ENCODE measurements around the gene SH3GLB2. TPM values are rescaled to one million over a fixed set of nuclear protein-coding genes. Genes with fewer than 3 reads are reported as not detected.
"Not testable (repeated sequence)": the region's sequence is repeated elsewhere in the genome, so short reads cannot be mapped to it uniquely, and the experiment has no call there.

SH3GLB2 gene
- total RNA-seq, 1 donor from 2014 or later = 28.4 TPM

DNA sequence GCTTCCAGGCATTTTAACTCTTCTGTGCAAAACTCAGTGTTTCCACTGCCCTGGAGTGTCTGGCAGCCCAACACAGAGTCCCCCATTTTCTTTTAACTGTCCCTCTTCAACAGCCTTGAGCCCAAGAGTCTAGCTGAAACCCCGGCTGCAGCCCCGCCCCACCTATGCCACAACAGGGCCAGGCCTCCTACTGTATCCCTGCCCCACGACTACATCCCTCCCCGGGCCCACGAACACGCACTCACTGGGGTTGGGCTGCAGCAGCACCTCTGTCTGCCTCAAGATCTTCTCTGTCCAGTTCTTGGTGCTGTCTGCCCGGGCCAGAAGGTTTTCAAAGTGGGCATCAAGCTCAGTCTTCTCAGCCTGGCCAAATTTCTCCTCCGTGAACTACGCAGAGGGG is 6.1 kb downstream of the SH3GLB2 start:
- no peak for DNase-seq (ENCODE audit: low spot score)

DNA sequence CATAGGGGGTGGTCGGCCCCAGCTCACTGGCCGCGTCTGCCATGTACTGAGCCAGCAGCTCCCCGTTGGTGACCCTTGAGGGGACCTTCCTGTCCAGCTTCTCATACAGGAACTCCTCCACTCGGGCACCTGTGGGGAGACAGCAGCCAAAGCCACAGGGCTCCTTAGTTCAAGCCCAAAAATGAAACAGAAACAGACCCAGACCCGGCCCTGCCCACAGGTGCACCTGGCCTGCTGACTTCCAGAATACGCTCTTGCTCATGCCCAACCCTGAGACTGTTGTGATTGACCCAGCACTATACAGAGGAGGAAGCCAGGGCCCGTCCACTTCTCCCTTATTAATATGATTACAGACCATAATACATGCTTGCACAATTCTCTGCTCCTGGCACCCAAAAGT is 7.0 kb downstream of the SH3GLB2 start:
- no peak for DNase-seq (ENCODE audit: low spot score)

DNA sequence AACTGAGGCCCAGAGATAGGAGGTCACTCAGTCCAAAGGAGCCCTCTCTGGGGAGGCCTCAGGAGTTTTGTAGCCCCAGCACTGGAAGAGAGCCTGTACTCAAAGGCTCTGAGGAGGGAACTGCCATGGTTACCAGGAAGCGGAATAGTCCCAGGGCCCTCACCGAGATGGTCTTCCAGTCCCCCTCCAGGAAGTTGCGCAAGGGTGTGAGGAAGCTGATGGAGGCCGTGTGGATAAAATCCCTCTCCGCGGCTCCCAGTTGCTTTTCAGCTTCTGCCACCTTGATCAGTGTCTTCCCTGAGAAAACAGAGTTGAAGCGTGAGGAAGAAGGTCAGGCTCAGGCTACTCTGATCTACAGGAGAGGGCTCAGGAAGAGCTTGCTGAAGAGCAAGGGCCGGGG is 13.5 kb downstream of the SH3GLB2 start:
- DNase-seq (ENCODE audit: low spot score) = no peak

DNA sequence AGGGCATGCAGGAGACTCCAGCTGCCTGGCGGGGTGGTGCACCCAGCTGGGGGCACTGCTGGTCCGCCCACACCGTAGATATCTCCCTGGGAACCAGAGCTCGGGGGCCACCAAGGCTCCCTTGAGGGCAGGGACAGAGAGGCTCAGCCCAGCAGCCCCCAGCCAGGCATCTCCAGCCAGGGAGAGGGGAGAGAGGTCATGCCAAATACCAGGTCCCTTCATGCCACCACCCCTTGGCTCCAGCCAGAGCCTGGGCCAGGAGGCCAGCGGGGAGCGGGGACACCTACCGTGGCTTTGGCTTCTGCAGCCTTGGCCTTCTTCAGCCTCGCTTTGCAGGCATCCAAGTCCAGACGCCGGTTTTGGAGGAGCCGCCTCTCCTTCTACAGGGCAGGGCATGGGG is 14.0 kb downstream of the SH3GLB2 start:
- DNase-seq (ENCODE audit: low spot score) = no peak

DNA sequence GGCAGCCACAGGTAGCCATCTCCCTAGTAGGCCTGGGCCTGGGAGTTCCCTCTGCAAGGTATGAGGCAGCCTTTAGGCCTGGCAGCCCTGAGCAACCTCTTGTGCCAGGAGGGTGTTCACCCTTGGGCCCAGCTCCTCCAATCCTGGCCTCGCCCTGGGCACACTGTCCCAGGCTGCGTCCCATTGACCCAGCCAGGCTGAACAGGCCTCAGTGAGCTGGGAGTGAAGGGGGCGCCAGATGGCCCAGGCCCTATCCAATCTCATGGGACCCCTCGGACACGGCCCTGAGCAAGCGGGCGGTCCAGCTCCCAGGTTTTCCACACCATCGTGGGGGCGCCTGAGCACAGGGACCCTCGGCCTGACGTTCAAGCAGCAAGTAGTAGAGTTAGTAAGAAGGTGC is 14.5 kb downstream of the SH3GLB2 start:
- no peak for DNase-seq (ENCODE audit: low spot score)

DNA sequence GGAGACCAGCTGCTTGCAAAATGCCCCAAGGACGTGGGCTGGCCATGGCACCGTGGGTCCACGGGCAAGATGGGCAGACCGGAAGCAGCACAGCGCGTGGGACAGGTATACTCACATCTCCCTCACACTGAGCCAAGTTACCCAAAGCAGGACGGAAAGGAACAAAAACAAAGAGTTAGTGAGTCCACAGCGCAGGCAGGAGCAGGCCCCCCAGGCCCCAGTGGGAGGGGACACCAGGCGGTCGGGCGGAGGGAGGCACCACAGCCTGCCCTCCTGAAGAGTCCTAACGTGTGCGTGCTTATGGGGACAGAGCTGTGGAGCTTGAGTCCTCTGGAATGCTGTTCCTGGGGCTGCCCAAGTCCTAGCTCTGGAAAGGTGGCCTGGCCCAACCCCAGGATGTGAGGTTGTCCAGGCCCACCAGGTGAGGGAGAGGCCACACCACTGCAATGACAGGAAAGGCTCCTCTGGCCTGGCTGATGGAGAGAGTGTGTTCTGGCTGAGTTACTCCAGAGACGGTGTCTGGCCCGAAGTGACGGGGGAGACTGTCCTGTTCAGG is 15.2 kb downstream of the SH3GLB2 start:
- no peak for DNase-seq (ENCODE audit: low spot score)

GRCh38 chr9:129012343-129012742 is 15.8 kb downstream of the SH3GLB2 start:
- DNase-seq (ENCODE audit: low spot score) = no peak

DNA sequence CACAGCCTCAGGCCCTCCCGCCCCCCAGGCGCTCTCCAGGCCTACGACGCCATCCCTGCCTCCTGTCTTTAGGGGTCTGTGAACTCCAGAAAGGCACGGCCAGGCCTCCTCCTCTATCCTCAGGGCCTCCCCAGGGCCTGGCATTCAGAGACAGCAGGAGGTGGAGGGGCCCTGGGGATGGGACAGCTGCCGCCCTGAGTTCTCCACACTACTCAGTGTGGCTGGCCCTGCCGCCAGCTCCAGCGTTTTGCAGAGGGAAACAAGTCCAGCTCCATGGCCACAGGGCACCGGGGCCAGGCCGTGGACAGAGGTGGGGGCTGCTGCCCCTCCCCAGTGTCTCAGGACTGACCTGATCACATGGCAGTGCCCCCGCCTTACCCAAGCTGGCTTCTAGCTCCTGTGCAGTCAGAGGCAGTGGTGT is 16.4 kb downstream of the SH3GLB2 start:
- DNase-seq (ENCODE audit: low spot score) = no peak

- no peak for DNase-seq (ENCODE audit: low spot score)
Observed at GRCh38 chr9:129011170-129011569, 17.0 kb downstream of the SH3GLB2 start.

DNA sequence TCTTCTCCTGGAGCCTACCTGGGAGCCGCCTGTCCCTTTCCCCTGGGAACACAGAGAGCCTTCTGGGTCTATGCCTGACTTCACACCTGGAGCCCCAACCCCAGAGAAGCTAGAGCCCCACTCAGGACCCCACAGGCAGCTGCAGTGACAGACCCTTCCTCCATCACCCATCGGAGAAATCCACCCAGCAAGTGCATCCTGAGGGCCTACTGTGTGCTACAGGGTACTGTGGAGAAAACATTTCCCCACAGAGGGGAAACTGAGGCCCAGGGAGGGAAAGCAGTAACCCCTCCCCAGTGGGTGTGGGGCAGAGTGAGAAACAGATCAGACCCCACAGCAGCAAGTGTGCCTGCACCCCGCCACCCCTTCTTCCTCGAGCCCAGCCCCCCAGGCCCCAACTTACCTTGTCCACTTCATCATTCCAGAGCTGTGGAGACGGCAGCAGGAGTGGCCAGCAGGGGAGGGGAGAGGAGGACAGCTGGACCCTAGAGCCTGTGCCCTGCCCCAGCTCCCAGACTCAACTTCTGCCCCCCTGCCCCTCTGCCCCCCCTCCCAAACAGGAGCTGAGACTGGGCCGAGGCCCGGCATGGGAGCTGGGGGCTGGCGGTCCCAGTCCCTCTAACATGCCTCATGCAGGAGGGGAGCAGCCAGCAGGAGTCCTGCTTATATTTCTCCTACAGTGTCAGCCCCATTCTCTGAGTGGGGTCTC is 17.7 kb downstream of the SH3GLB2 start:
- DNase-seq (ENCODE audit: low spot score) = no peak

- DNase-seq (ENCODE audit: low spot score) = no peak
Observed at GRCh38 chr9:129009584-129010141, 18.5 kb downstream of the SH3GLB2 start.

DNA sequence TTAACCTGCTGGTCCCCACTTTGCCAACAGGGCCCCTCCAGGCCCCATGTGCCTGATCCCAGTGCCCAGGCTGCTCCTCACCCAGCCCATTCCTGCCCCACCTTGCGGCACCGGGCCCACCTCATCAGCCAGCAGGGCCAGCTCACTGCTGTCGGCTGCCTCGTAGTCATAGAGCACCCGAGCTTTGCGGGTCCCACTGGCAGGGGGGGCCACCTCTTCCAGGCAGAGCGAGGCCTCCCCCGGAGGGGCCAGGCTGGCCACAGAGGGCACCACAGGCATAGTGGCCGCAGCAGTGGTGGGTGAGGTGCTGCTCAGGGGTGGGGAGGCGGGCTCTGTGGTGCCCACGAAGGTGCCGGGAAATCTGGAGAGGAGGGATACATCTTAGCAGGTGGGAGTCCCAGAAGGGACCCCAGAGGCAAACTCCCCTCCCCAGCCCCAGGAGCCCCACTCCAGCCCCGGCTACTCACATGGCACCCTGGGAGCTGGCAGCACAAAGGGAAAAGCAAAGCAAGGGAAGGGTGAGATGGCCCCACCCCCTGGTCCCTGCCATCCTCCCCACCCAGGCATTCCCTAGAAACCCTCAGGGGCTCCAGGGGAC is 19.0 kb downstream of the SH3GLB2 start:
- no peak for DNase-seq (ENCODE audit: low spot score)

GRCh38 chr9:129008469-129008965 is 19.6 kb downstream of the SH3GLB2 start:
- DNase-seq (ENCODE audit: low spot score) = no peak

GRCh38 chr9:129007766-129008468 is 20.2 kb downstream of the SH3GLB2 start:
- no peak for DNase-seq (ENCODE audit: low spot score)

GRCh38 chr9:129007035-129007765 is 20.9 kb downstream of the SH3GLB2 start:
- DNase-seq (ENCODE audit: low spot score) = no peak

DNA sequence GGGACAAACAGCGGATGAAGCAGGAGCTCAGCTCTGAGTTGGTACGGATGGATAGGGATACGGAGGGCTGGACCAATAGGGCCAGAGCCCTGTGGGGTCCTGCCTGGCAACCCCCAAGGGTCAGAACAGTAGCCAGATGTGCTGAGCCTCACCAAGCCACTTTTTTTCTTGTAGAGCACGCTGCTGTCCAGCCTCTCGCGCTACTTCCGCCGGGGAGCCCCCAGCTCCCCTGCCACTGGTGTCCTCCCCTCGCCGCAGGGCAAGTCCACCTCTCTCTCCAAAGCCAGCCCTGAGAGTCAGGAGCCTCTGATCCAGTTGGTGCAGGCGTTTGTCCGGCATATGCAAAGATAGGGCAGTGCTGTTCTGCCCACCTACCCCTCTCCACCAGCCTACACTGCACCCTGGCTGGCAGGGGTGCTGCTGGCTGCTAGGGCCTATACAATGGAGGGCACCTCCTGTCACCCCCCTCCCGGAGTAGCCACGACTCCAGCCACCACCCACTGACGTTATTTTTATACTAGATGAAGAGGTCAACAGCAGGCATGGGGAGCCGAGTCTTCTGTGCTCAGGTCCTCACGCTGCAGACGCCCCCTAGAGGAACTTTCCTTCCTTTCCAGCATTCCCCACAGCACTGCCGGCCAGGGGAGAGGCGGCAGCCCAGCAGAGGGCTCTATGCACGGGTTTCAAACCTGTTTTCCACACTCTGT is 21.6 kb downstream of the SH3GLB2 start:
- peak; percentile 79 for DNase-seq (ENCODE audit: low spot score)

- DNase-seq (ENCODE audit: low spot score) = no peak
Observed at GRCh38 chr9:129005336-129005997, 22.7 kb downstream of the SH3GLB2 start.

- not testable (repeated sequence) for DNase-seq (ENCODE audit: low spot score)
Observed at GRCh38 chr9:129004173-129004572, 24.0 kb downstream of the SH3GLB2 start.

DNA sequence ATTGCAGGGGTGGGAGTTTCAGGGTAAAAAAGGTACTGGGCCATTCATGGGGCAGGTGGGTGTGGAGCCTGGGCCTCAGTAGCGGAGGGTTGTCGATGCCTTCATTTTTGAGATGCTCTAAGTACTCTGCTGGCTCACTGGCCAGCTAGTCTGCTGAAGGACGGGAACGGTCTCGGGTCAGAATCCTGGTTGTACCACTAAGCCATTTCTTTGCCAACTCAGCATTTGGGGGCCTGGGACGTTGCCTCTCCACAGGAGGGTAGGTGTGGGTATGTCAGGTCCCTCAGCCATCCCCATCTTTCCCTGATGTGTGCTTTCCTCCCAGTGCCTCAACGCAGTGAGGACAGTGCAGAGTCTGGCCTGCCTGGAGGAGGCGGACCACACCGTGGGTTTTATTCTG is 25.1 kb downstream of the SH3GLB2 start:
- no peak for DNase-seq (ENCODE audit: low spot score)
